H1 (cell line): Measurements from ENCODE around the gene TNIK.

Experiments
- KDM5A ChIP-seq: fragments of 200-600 bp; IDR thresholded peaks from 2 replicates; pipeline ENCODE4 v1.7.1; 2012; ENCODE audit warnings: mild to moderate bottlenecking, low read length, inconsistent platforms, mixed read lengths
- POLR2AphosphoS5 ChIP-seq: IDR thresholded peaks from 2 replicates; pipeline ENCODE4 v1.6.1; 2011; ENCODE audit warnings: low read depth, low read length
- TAF7 ChIP-seq: optimal IDR thresholded peaks from 2 replicates; pipeline ENCODE3; 2011; ENCODE audit warnings: low read depth, mild to moderate bottlenecking, inconsistent platforms, low read length, moderate library complexity, borderline replicate concordance

- TF ChIP-seq TAF7: no peak
- no peak for TF ChIP-seq POLR2AphosphoS5
- TF ChIP-seq KDM5A: no peak
Measured at GRCh38 chr3:171267104-171267503, 193.1 kb downstream of the TNIK start.
